A204.1 (cell line): ENCODE results near the gene ADCYAP1R1.

Experiments used
- FAIRE-seq: peaks from 2 replicates; lab custom pipeline; 2012; peaks lifted over from hg19 to GRCh38; lab: Jason Lieb, UNC

Gene ADCYAP1R1

GRCh38 chr7:31043051-31043471, 9.0 kb upstream of the ADCYAP1R1 start:
- no peak for FAIRE-seq

GRCh38 chr7:31044529-31044928, 7.6 kb upstream of the ADCYAP1R1 start:
- FAIRE-seq = no peak

GRCh38 chr7:31046723-31047122, 5.4 kb upstream of the ADCYAP1R1 start:
- no peak for FAIRE-seq

GRCh38 chr7:31047313-31048146, 4.6 kb upstream of the ADCYAP1R1 start:
- FAIRE-seq = no peak

GRCh38 chr7:31049005-31049765, 2.9 kb upstream of the ADCYAP1R1 start:
- no peak for FAIRE-seq

- no peak for FAIRE-seq
Observed at GRCh38 chr7:31052487-31052840, 356 bp downstream of the ADCYAP1R1 start.

- FAIRE-seq = no peak
Observed at GRCh38 chr7:31052841-31053601, 913 bp downstream of the ADCYAP1R1 start.

GRCh38 chr7:31053986-31054385, 1.9 kb downstream of the ADCYAP1R1 start:
- no peak for FAIRE-seq

GRCh38 chr7:31054608-31055278, 2.6 kb downstream of the ADCYAP1R1 start:
- no peak for FAIRE-seq

GRCh38 chr7:31055471-31055870, 3.4 kb downstream of the ADCYAP1R1 start:
- no peak for FAIRE-seq

GRCh38 chr7:31056775-31057346, 4.8 kb downstream of the ADCYAP1R1 start:
- FAIRE-seq = no peak

- FAIRE-seq = no peak
Observed at GRCh38 chr7:31058122-31058521, 6.0 kb downstream of the ADCYAP1R1 start.

GRCh38 chr7:31058688-31059087, 6.6 kb downstream of the ADCYAP1R1 start:
- no peak for FAIRE-seq

GRCh38 chr7:31059551-31059950, 7.4 kb downstream of the ADCYAP1R1 start:
- FAIRE-seq = no peak

GRCh38 chr7:31061185-31061584, 9.1 kb downstream of the ADCYAP1R1 start:
- FAIRE-seq = no peak

- FAIRE-seq = no peak
Observed at GRCh38 chr7:31062746-31063435, 10.8 kb downstream of the ADCYAP1R1 start.

- no peak for FAIRE-seq
Observed at GRCh38 chr7:31065021-31065593, 13.0 kb downstream of the ADCYAP1R1 start.

- no peak for FAIRE-seq
Observed at GRCh38 chr7:31065840-31066239, 13.7 kb downstream of the ADCYAP1R1 start.

GRCh38 chr7:31066516-31067130, 14.5 kb downstream of the ADCYAP1R1 start:
- no peak for FAIRE-seq

- no peak for FAIRE-seq
Observed at GRCh38 chr7:31067491-31067890, 15.4 kb downstream of the ADCYAP1R1 start.
